A172 (cell line): Measurements from ENCODE around the gene ENTPD8. TPM values are rescaled to one million over a fixed set of nuclear protein-coding genes. Genes with fewer than 3 reads are reported as not detected.

Experiments
- DNase-seq: peaks from one replicate; pipeline ENCODE4 v3.0.0-alpha.2; 2015; ENCODE audit warnings: low spot score
- total RNA-seq: library from RNA; depleted of rRNA; stranded (reverse); fragments of >200 nt; shearing (Covaris generic); gene quantifications from 2 replicates; pipeline ENCODE4 v1.2.3, GENCODE V29; 2014

Gene ENTPD8
- total RNA-seq, 1 experiment from 2014 or later = 0.83 TPM

GRCh38 chr9:137431416-137431931 is 9.7 kb downstream of the ENTPD8 start:
- no peak for DNase-seq

DNA sequence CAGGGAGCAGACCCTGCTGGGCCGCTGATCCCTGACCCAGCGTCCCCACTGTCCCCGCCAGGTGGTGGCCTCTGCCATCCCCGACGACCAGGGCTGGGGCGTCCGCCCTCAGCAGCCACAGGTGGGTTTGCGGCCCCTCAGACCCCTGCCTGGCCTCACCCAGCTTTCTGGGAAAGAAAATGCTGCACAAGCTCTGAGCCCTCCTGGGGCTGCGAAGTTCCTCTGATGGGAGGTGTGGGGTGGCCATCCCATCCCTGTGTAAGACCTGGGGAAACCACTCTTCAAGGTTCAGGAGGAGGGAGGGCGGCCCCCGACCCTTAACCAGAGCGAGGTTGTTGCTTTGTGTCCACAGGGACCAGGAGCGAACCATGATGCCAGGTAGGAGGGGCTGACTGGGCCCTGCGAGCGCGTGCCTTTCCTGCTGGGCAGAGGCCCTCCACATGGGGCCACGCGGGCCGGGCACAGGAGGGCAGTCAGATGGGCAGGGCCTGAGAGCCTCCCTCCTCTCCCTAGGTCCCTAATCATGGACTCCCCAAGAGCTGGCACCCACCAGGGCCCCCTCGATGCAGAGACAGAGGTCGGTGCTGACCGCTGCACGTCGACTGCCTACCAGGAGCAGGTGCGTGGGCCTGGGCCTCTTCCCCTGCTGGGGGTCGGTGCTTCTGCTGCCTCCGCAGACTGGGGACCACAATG is 10.3 kb downstream of the ENTPD8 start:
- DNase-seq = no peak

- no peak for DNase-seq
Measured at GRCh38 chr9:137429974-137430722, 11.0 kb downstream of the ENTPD8 start.

DNA sequence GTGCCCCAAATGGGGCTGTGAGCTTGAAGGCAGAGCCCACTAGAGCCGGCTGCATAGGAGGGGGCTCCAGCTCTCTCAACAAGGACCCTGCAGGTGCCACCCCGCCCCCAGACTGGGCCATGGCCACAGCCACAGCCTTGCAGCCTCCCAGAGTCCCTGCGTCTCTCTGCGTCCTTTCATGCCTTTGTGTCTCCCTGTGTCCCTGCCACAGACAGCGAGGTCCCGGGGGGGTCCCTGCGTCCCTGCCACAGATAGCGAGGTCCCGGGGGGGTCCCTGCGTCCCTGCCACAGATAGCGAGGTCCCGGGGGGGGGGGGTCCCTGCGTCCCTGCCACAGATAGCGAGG is 11.6 kb downstream of the ENTPD8 start:
- DNase-seq = no peak

DNA sequence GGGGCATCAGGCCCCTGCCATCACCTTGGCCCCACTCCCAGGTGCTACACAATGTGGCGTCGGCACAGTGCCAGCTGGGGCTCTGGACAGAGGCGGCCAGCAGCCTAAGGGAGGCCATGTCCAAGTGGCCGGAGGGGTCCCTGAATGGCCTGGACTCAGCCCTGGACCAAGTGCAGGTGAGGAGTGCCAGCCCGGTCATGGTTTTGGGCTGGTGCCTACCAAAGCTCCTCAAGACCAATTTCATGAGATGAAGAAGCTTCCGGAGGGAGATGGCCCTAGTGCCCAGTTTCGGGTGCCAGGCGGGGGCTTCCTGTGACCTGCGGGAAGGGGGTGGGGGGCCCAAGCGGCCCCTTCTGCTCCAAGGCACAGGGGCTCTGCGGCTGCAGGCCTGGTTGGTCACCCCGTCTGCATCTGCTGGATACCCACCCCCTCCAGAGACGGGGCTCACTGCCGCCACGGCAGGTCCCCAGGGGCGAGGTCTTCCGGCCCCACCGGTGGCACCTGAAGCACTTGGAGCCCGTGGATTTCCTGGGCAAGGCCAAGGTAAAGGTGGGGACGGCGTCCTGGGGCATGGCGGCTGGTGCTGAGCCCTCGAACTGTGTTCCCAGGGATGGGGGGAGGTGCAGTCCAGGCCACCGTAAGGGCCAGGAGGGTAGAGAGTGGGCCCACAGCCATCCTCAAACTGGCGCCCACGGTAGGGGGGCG is 12.2 kb downstream of the ENTPD8 start:
- no peak for DNase-seq

- DNase-seq = no peak
Measured at GRCh38 chr9:137428311-137428630, 12.9 kb downstream of the ENTPD8 start.

GRCh38 chr9:137427454-137428310 is 13.5 kb downstream of the ENTPD8 start:
- DNase-seq = no peak

DNA sequence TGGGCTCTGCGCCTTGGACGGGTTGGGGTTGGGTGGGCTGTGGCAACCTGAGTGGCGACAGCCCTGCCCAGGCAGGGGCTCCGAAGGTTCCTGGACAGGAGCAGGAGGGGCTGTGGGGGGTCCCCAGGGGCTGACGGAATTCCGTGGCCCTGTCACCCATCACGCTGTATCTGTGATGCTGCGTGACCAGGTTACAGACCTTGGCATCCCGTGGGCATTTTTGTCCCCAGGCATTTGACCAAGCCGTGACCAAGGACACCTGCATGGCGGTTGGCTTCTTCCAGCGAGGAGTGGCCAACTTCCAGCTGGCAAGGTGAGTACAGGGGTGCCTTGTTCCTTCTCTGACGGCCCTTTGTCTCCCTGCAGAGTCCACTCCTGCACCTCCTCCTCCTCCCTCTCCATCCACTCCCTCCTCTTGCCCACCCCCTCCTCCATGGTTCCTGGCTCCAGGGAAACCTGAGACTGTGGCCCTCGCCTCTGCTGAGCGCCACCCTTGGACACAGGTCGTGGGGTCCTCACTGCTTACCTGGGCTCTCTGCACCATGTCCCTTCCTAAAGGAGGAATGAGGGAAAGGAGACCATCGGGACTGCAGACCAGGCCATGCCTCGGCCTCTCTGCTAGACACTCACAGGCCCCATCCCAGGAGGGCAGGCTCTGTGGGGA is 15.0 kb downstream of the ENTPD8 start:
- no peak for DNase-seq

- DNase-seq = peak; percentile 45
Measured at GRCh38 chr9:137423514-137424291, 17.5 kb downstream of the ENTPD8 start.

- DNase-seq = peak; percentile 79
Measured at GRCh38 chr9:137422604-137423513, 18.3 kb downstream of the ENTPD8 start, which contains the start of the genes EXD3 and NOXA1. TSS of gene EXD3 (minus strand) at chr9:137423162. CDS start at chr9:137395357, 27,805 bp downstream. TSS of gene NOXA1 (plus strand) at chr9:137423393. CDS start at chr9:137423530, 137 bp downstream.

DNA sequence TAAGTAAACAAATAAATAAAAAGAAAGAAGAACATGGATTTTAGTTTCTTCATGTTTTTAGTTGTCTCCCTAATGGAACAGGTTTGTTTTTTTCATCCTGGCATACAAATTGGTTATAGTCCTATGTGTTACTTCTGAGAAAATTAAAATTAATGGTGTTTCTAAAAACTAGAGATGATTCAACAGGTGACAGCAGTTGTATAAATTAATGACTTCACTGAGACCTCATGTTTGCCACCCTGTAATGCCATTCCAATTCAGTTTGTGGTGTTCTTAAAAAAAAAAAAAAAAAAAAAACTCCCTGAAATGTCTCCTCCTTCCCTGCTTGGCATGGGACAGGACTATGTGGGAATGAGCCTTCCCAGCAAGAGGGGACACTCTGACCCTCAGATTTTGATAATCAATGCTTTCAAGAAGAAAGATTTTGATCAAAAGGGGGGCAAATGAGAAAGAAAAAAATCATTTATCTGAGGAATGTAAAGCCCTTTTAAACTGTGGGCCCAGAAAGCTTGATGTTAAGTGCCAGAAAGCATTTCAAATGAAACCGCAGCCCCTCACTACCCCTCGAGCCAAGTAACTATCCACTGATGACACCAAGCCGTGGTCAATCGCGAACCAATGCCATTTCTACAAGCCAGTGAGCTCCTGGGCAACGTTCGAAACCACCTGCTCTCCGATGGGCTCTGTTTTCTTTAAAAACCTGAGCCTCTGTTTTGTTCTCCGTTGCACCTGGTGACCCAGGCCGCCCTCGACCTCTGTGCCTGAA is 19.1 kb downstream of the ENTPD8 start:
- no peak for DNase-seq

- DNase-seq = no peak
Measured at GRCh38 chr9:137417161-137418021, 23.8 kb downstream of the ENTPD8 start.

- DNase-seq = no peak
Measured at GRCh38 chr9:137416563-137417151, 24.5 kb downstream of the ENTPD8 start.

DNA sequence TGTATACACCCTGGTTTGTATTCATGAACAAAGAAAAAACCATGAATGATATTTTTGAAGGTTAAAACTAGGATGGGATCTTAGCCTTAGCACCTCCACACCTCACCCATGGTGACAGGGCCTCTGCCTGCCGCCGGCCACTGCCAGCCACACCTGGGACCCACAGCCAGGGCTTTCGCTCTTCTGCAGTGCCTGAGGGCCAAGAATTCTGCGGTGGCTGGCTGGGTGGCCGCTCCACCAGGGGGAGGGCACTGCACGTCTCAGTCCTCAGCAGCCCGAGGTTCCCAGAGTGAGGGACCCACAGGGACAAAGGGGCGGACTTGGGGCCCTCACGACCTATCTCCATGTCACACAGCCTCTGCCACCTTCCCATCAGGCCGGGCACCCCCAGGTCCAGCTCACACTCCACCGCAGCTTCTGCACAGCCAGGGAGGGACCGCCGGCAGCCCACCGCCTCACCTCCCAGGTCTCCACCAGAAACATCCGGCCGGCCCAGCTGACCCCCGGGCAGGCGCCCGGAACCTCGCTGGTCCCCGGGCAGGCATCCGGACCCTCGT is 25.1 kb downstream of the ENTPD8 start:
- DNase-seq = no peak

GRCh38 chr9:137415451-137415850 is 25.7 kb downstream of the ENTPD8 start:
- DNase-seq = no peak

DNA sequence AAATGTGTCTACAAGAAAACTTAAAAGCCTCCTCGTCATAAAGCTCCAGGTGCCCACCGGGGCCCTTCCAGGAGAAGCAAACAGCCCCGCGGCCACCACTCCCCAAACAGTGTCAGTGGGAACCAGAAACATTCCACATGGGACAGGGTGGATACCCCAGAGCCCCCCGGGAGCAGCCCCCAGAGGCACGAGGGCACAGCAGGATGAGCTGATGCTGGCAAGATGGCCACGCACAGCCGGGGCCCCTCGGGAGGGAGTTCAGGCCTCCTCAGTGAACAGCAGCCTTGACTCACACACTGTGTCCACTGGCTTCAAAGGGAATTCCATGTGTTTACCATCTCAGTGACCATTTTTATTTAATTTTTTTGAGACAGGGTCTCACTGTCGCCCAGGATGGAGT is 28.7 kb downstream of the ENTPD8 start:
- no peak for DNase-seq
